GM21381 (cell line): ENCODE results near the gene IAH1.
A peak's percentile ranks its signal among the peaks of the same experiment; 100 is the strongest.

Experiments used
- ATAC-seq: cut with Tn5 transposase; IDR thresholded peaks from one replicate; pipeline ENCODE4 v1.9.1; 2021; ENCODE audit warnings: mild to moderate bottlenecking, moderate library complexity; ENCODE audit not compliant: unreplicated experiment

The IAH1 gene

GRCh38 chr2:9474361-9475057 lies at the start of gene IAH1:
Gene IAH1, plus strand, starts transcription at chr2:9474551. Its CDS starts 16 bp downstream, at chr2:9474567.
- ATAC-seq: peak; percentile 72

- ATAC-seq: no peak
These were observed 45.3 kb upstream of the IAH1 start for GRCh38 chr2:9428965-9429577.

GRCh38 chr2:9430316-9431293 lies 43.7 kb upstream of the IAH1 start:
- ATAC-seq: no peak

GRCh38 chr2:9434489-9434888 lies 39.9 kb upstream of the IAH1 start:
- no peak for ATAC-seq

- ATAC-seq: no peak
These were observed 34.8 kb upstream of the IAH1 start for GRCh38 chr2:9439536-9439935.

GRCh38 chr2:9440058-9440727 lies 34.2 kb upstream of the IAH1 start:
- ATAC-seq: no peak

GRCh38 chr2:9441556-9441955 lies 32.8 kb upstream of the IAH1 start:
- no peak for ATAC-seq

- ATAC-seq: no peak
These were observed 30.8 kb upstream of the IAH1 start for GRCh38 chr2:9443526-9443925.

- ATAC-seq: no peak
These were observed 29.3 kb upstream of the IAH1 start for GRCh38 chr2:9445089-9445488.

GRCh38 chr2:9451231-9451630 lies 23.1 kb upstream of the IAH1 start:
- ATAC-seq: no peak

GRCh38 chr2:9460441-9461017 lies 13.8 kb upstream of the IAH1 start:
- ATAC-seq: no peak

GRCh38 chr2:9461079-9461478 lies 13.3 kb upstream of the IAH1 start:
- ATAC-seq: no peak

- no peak for ATAC-seq
These were observed 12.0 kb upstream of the IAH1 start for GRCh38 chr2:9462313-9462712.

- no peak for ATAC-seq
These were observed 11.3 kb upstream of the IAH1 start for GRCh38 chr2:9462886-9463697.

- ATAC-seq: no peak
These were observed 10.7 kb upstream of the IAH1 start for GRCh38 chr2:9463698-9464034.

- ATAC-seq: no peak
These were observed 9.2 kb upstream of the IAH1 start for GRCh38 chr2:9465170-9465569.

- ATAC-seq: no peak
These were observed 8.1 kb upstream of the IAH1 start for GRCh38 chr2:9466147-9466683.

GRCh38 chr2:9467687-9468086 lies 6.7 kb upstream of the IAH1 start:
- ATAC-seq: no peak

- ATAC-seq: no peak
These were observed 3.1 kb upstream of the IAH1 start for GRCh38 chr2:9471206-9471605.

- no peak for ATAC-seq
These were observed 1.8 kb upstream of the IAH1 start for GRCh38 chr2:9472511-9472910.
